Glutamatergic neuron (in vitro differentiated cells): ENCODE data around the gene SOX5. TPM values are rescaled to one million over a fixed set of nuclear protein-coding genes. Genes with fewer than 3 reads are reported as not detected.

Experiments
- DNase-seq: peaks from one replicate; pipeline ENCODE4 v3.0.0; 2022
- H3K27ac Mint-ChIP-seq: one replicate; pipeline ENCODE4 v1.8.0; 2020; ENCODE audit warnings: mild to moderate bottlenecking, mixed read lengths, inconsistent platforms; ENCODE audit not compliant: unreplicated experiment
- H3K27me3 Mint-ChIP-seq: one replicate; pipeline ENCODE4 v1.8.0; 2020; ENCODE audit warnings: mild to moderate bottlenecking, moderate library complexity, mixed read lengths, inconsistent platforms; ENCODE audit not compliant: unreplicated experiment
- H3K36me3 Mint-ChIP-seq: one replicate; pipeline ENCODE4 v1.8.0; 2020; ENCODE audit warnings: mild to moderate bottlenecking, mixed read lengths, inconsistent platforms; ENCODE audit not compliant: unreplicated experiment
- H3K4me1 Mint-ChIP-seq: one replicate; pipeline ENCODE4 v1.8.0; 2020; ENCODE audit warnings: mild to moderate bottlenecking, low read depth, mixed read lengths, inconsistent platforms; ENCODE audit not compliant: unreplicated experiment
- H3K4me3 Mint-ChIP-seq: one replicate; pipeline ENCODE4 v1.8.0; 2020; ENCODE audit warnings: mild to moderate bottlenecking, mixed read lengths, inconsistent platforms; ENCODE audit not compliant: unreplicated experiment
- H3K9me3 Mint-ChIP-seq: one replicate; pipeline ENCODE4 v1.8.0; 2020; ENCODE audit warnings: mild to moderate bottlenecking, moderate library complexity, mixed read lengths, inconsistent platforms; ENCODE audit not compliant: unreplicated experiment
- total RNA-seq: library from RNA; stranded (reverse); fragmentation: NEBNext Ultra II Directional; extraction: Animal tissue kit (Norgen Biotek cat#: 25700); gene quantifications from one replicate; pipeline ENCODE4 v1.2.1, GENCODE V29; 2021; ENCODE audit not compliant: unreplicated experiment
- TF ChIP-seq, protein P1 (sequence below): fragments of 200-600 bp; sonication (generic); IDR thresholded peaks from one replicate; pipeline ENCODE4 v1.5.0; 2021; ENCODE audit not compliant: partially characterized antibody, unreplicated experiment

The SOX5 gene
- total RNA-seq, 1 donor from 2014 or later = 118 TPM

- Mint-ChIP-seq H3K27me3 (no peaks in the 10 kb centered on the region), H3K9me3 (no peaks in the 10 kb centered on the region), H3K27ac (no peak overlapping the region), H3K4me1 (peaks cover 12% of the 10 kb centered on the region), H3K4me3 (no peak overlapping the region), H3K36me3 (no peaks in the 10 kb centered on the region)
- DNase-seq = no peak
- TF ChIP-seq, protein P1, sequence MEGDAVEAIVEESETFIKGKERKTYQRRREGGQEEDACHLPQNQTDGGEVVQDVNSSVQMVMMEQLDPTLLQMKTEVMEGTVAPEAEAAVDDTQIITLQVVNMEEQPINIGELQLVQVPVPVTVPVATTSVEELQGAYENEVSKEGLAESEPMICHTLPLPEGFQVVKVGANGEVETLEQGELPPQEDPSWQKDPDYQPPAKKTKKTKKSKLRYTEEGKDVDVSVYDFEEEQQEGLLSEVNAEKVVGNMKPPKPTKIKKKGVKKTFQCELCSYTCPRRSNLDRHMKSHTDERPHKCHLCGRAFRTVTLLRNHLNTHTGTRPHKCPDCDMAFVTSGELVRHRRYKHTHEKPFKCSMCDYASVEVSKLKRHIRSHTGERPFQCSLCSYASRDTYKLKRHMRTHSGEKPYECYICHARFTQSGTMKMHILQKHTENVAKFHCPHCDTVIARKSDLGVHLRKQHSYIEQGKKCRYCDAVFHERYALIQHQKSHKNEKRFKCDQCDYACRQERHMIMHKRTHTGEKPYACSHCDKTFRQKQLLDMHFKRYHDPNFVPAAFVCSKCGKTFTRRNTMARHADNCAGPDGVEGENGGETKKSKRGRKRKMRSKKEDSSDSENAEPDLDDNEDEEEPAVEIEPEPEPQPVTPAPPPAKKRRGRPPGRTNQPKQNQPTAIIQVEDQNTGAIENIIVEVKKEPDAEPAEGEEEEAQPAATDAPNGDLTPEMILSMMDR = no peak
Measured at GRCh38 chr12:23543767-23544166, 405.7 kb downstream of the SOX5 start.

DNA sequence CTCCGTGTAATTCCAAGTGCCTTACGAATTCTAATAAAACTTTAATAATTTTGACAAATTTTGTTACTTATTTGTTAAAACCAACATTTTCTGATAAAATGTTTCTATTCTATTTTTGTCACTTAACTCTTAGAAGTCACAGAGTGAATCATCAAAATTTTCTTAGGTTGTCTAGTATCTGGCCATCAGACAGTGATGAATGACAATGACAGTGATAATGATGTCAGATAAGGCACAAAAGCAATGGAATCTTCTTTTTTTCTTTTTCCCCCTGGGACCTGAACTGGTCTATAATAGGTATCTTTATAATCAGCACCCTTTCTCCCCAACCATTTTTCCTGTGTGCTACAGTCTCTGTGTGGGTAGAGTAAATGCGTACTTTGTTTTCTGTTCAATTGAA, 407.3 kb downstream of the SOX5 start:
- H3K4me1 Mint-ChIP-seq = peaks cover 12% of the 10 kb centered on the region
- no peaks in the 10 kb centered on the region for H3K36me3 Mint-ChIP-seq
- TF ChIP-seq, protein P1 = no peak
- H3K4me3 Mint-ChIP-seq = no peak overlapping the region
- no peak for DNase-seq
- no peak overlapping the region for H3K27ac Mint-ChIP-seq
- no peaks in the 10 kb centered on the region for H3K27me3 Mint-ChIP-seq
- no peaks in the 10 kb centered on the region for H3K9me3 Mint-ChIP-seq

DNA sequence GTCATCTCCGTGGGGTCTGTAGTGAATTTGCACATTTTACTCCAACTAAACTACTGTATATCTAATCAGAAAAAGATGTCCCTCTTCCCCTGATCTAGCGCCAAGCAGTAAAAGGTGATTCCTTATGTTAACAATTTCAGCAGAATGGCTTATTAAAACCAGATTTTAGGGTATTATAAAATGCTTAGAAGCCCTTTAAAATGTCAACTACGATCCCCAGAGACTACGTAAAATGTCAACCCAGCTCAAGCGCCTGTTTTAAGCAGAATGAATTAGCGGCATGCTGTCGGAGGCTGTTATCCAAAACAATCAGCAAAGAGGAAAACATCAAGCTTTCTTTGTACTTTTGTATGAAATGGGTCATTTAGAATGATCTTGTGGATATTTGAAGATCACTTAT, 408.9 kb downstream of the SOX5 start:
- H3K9me3 Mint-ChIP-seq = no peaks in the 10 kb centered on the region
- DNase-seq = no peak
- no peaks in the 10 kb centered on the region for H3K36me3 Mint-ChIP-seq
- peaks cover 12% of the 10 kb centered on the region for H3K4me1 Mint-ChIP-seq
- H3K27me3 Mint-ChIP-seq = no peaks in the 10 kb centered on the region
- H3K27ac Mint-ChIP-seq = peak overlapping the region; percentile 25
- TF ChIP-seq, protein P1 = no peak
- H3K4me3 Mint-ChIP-seq = no peak overlapping the region

GRCh38 chr12:23536293-23536692, 413.2 kb downstream of the SOX5 start:
- H3K36me3 Mint-ChIP-seq = no peaks in the 10 kb centered on the region
- peaks cover 8% of the 10 kb centered on the region for H3K4me1 Mint-ChIP-seq
- H3K27me3 Mint-ChIP-seq = peaks cover 2% of the 10 kb centered on the region
- peaks cover 3% of the 10 kb centered on the region for H3K9me3 Mint-ChIP-seq
- TF ChIP-seq, protein P1 = no peak
- no peak overlapping the region for H3K27ac Mint-ChIP-seq
- DNase-seq = no peak
- H3K4me3 Mint-ChIP-seq = no peak overlapping the region

- H3K27ac Mint-ChIP-seq = no peak overlapping the region
- H3K36me3 Mint-ChIP-seq = no peaks in the 10 kb centered on the region
- H3K27me3 Mint-ChIP-seq = peaks cover 2% of the 10 kb centered on the region
- H3K9me3 Mint-ChIP-seq = peaks cover 3% of the 10 kb centered on the region
- TF ChIP-seq, protein P1 = no peak
- no peak overlapping the region for H3K4me3 Mint-ChIP-seq
- peaks cover 6% of the 10 kb centered on the region for H3K4me1 Mint-ChIP-seq
- no peak for DNase-seq
Measured at GRCh38 chr12:23535441-23535840, 414.0 kb downstream of the SOX5 start.
